Forelimb muscle (tissue), 1 donor: ENCODE results near the gene PAPSS2. TPM values are rescaled to one million over a fixed set of nuclear protein-coding genes. Genes with fewer than 3 reads are reported as not detected.

Experiments
- DNase-seq: peaks from one replicate; pipeline ENCODE4 v3.0.0-alpha.2; 2013; ENCODE audit warnings: low read depth
- polyA plus RNA-seq: library from polyadenylated mRNA; unstranded; fragments of 120-200 nt; gene quantifications from one replicate; pipeline ENCODE4 v1.2.1, GENCODE V29; 2013; ENCODE audit not compliant: insufficient read length

PAPSS2 gene
- polyA plus RNA-seq, 1 donor, result 7.8 TPM

GRCh38 chr10:87671139-87671815, 11.6 kb downstream of the PAPSS2 start:
- no peak for DNase-seq

- DNase-seq, result no peak
These were observed 12.9 kb downstream of the PAPSS2 start for GRCh38 chr10:87672551-87672950.

GRCh38 chr10:87674943-87675342, 15.3 kb downstream of the PAPSS2 start:
- no peak for DNase-seq

- no peak for DNase-seq
These were observed 16.0 kb downstream of the PAPSS2 start for GRCh38 chr10:87675396-87676376.

DNA sequence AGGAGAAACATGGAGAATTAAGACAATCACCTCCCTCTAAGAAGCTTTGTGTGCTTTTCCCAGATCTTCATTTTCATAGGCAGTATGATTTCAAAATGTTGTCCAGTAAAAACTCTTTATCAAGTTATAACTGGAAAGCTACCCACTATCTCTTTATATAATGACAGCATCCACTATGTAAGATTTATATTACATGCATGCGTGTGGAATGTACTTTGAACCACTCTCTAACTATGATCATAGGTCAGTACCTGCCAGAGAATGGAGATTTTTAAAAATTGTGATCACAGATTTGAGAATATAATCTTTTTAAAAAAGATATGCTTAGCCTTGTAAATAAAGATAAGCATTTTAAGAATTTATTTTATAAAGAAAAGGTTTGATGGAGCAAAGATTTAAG, 17.9 kb downstream of the PAPSS2 start:
- DNase-seq, result no peak

DNA sequence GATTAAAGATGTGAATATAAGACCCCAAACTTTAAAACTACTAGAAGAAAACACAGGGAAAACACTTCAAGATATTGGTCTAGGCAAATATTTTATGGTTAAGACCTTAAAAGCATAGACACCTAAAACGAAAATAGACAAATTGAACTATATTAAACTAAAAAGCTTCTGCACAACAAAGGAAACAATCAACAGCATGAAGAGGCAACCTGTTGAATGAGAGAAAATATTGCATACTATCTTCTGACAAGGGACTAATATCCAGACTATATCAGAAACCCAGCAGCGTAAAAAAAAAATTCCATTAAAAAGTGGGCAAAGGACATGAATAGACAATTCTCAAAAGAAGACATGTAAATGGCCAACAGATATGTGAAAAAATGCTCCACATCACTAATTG, 18.6 kb downstream of the PAPSS2 start:
- no peak for DNase-seq

- DNase-seq, result no peak
These were observed 23.7 kb downstream of the PAPSS2 start for GRCh38 chr10:87683356-87683755.

DNA sequence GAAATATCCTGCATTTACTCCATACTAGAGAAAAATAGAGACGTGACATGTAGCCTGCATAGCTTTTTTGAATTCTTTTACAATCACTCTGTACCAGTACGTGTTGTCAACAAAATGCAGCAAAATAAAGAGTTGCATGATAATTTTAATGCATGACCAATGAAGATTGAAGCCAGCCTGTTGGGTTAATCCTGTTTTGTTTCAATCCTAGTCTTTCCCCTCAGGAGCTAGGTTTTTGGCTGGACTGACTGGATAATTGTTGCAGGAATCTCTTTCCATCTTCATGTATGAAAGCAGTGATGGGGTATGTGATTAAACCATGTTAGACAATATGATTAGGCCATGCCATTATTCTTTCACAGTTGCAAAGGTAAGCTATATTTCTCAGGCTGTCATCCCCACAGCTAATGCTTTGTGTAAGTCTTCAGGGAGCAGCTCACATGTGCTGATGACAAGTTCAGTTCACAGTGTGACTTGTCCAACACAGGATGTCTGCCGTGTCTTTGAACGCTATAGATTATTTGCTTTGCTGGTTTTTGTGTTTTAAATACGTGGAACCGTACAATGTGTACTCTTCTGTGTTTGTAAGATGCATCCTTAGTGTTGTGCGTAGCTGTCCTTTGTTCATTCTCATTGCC, 24.4 kb downstream of the PAPSS2 start:
- no peak for DNase-seq

- DNase-seq, result no peak
These were observed 26.3 kb downstream of the PAPSS2 start for GRCh38 chr10:87685832-87686574.

- no peak for DNase-seq
These were observed 31.9 kb downstream of the PAPSS2 start for GRCh38 chr10:87691506-87692070.

DNA sequence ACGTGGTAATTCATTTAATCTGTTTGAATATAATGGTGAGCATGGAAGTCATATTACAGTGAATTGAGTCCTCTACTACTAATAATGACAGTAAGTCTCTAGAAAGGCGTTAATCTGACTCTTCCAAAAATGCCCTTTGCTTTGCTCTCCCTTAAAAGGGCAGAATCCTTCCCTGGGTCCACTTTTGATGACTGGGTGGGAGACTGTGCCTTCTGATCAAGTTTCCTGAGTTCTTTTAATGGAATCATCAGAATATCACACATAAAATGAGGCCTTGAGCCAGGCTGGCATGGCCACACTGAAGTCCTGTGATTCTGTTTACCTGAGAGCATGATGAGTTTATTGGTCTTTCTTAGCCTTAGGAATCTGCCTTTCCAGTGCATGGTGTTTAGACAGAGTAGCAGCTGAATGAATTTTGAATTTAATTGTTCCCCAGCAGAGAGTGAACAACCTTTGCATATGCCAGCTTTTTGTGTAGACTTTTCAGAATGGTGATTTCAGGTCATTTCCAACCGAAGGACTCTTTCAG, 33.3 kb downstream of the PAPSS2 start:
- DNase-seq, result no peak

DNA sequence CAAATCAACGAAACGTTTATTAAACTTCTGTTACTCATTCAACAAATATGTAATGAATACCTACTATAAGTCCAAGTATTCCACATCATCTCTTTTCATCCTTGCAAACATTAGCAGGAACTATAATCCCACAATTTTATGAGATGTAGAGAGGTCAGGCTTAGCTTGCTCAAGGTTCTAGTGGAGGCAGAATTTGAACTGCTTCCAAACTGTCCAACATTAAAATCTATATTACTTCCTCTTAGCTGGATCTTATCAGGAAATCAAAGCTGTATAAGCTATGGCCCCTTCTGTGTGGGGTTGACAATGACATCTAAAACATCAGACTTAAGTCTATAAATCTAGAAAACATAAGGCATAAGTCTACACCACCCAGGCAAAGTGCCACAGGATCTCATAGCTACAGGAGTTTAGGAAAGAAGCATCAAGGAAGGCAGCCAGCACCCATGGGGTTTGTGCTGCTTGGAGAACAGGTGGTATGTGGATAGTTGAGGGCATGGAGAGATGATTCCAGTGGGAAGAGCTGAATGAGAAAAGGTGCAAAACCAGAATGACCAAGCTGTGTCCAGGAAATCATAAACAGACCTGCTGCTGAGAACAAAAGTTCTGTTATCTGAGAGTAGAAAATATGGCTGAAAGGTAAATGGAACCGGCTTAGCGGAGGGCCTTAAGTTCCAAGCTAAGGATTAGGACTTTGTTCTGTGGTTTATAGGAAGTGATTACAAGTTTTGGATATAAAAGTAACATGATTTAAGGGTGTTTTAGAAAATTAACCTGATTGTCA, 34.5 kb downstream of the PAPSS2 start:
- no peak for DNase-seq

- no peak for DNase-seq
These were observed 35.4 kb downstream of the PAPSS2 start for GRCh38 chr10:87695074-87695473.

DNA sequence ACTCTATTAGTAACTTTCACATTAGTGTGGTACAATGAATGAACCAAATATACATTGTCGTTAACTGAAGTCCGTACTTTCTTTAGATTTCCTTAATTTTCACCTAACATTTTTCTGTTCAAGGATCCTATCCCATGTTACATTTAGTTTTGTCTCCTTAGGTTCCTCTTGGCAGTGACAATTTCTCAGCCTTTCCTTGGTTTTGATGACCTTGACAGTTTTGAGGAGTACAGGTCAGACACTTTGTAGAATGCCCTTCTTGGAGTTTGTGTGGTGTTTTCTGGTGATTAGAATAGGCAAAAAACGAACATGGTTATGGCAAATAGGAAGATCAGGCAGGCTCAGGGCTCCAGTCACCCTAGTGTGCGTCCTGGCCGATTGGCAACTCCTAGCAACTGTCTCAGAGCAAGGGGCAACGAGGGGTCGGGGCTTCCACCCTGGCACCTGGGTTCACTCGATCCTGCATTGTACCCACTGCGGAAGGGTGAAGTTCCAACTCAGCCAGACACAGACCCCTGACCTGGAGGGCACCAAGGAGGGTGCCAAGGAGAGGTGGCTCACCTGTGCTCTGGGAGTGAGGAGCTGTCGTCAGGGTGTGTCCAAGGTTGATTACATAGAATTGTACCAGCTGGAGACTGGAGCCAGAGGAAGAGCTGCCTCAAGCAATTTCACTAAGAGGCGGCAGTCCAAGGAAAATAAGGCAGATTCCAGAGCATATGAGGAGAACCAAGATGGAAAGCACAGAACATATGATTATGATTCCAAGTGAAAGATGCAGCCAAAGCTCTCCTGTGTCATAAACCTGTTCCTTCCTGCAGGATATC, 37.5 kb downstream of the PAPSS2 start:
- DNase-seq, result no peak

- DNase-seq, result peak; percentile 25
These were observed 40.5 kb downstream of the PAPSS2 start for GRCh38 chr10:87700031-87700796.

GRCh38 chr10:87702260-87702972, 42.7 kb downstream of the PAPSS2 start:
- DNase-seq, result no peak

DNA sequence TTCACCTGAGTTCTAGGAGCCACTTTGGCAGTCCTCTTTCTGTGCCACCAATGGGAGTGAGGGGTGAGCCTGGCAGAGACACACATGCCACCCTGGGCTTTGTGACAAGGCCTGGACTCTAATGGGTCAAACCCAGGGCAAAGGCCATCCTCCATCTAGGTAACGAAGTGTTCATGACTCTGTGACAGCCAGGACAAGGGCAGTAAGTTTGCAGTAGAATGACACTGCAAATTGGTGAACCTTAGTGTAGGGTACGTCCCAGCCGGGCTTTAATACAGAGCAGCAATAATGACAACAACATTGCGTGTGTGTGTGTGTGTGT, 43.3 kb downstream of the PAPSS2 start:
- no peak for DNase-seq

GRCh38 chr10:87703771-87704170, 44.1 kb downstream of the PAPSS2 start:
- peak; percentile 25 for DNase-seq
